ENCODE measurements around the gene MTCL3.
"Not testable (repeated sequence)": the region's sequence is repeated elsewhere in the genome, so short reads cannot be mapped to it uniquely, and the experiment has no call there.

Gene MTCL3

GRCh38 chr6:127464881-127465459 is 54.2 kb downstream of the MTCL3 start:
- DNase-seq, result peak; percentile 17

GRCh38 chr6:127464161-127464880 is 54.8 kb downstream of the MTCL3 start:
- DNase-seq, result no peak

GRCh38 chr6:127463056-127463455 is 56.1 kb downstream of the MTCL3 start:
- DNase-seq, result no peak

- no peak for DNase-seq
These were observed 56.8 kb downstream of the MTCL3 start for GRCh38 chr6:127462376-127462775.

GRCh38 chr6:127460465-127460864 is 58.7 kb downstream of the MTCL3 start:
- DNase-seq, result no peak

DNA sequence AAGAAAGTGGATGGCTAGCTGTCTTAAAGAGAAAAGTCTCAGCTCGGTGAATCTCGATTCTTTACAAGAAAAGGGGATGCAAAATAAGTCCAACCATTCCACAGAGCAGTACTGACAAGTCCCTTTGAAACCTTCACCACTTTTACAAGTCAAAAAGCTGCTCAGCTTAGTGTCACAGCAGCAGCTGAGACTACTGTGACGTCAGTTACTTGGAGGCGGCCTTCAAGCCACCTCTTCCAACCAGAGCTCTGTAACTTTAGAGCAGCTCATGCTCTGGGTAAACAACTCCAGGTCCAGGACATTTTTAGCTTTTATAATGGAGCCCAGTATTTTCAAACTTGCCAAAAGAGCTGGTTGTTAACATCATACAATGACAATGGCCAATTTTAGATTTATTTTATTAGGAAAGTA is 59.9 kb downstream of the MTCL3 start, which contains the start of gene KIAA0408:
KIAA0408 (minus strand) TSS at position 159 of the 411 bp plus-strand sequence. CDS start 5,408 bp downstream, outside the sequence.
- DNase-seq, result no peak

DNA sequence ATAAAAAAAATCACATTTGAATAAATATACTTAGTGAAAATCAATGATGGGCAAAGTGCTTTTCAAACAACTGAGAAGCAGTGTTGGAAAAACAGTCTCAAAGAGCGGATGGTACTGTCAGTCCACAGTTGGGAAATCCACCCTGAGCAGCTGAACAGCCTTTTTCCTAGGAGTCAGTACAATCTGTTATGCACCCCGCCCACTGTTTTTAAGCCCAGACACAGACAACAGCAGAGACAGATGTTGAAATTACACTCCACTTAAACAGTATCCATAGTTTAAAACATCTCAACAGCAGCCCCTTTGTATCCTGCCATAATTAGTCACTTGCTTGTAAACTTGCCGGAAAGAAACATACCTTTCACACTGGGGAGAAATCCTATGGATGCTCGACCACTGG is 60.3 kb downstream of the MTCL3 start:
- DNase-seq, result no peak

DNA sequence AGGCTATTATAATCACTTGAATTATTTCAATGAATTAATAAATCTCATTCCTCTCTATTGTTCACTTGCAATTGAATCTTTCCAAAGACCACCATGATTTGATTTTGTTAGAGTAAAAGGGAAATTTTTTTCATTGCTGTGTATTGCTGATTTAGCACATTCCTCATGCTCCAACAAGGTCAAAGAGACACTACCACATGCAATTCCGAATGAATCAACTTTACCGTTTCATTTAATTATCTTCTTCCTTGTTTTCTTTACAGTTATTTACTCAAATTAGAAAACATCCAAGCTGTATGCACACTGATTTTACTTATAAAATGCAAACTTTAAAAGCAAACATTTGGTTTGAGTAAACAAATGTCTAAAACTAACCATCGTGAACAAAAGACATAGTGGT is 60.9 kb downstream of the MTCL3 start:
- no peak for DNase-seq

DNA sequence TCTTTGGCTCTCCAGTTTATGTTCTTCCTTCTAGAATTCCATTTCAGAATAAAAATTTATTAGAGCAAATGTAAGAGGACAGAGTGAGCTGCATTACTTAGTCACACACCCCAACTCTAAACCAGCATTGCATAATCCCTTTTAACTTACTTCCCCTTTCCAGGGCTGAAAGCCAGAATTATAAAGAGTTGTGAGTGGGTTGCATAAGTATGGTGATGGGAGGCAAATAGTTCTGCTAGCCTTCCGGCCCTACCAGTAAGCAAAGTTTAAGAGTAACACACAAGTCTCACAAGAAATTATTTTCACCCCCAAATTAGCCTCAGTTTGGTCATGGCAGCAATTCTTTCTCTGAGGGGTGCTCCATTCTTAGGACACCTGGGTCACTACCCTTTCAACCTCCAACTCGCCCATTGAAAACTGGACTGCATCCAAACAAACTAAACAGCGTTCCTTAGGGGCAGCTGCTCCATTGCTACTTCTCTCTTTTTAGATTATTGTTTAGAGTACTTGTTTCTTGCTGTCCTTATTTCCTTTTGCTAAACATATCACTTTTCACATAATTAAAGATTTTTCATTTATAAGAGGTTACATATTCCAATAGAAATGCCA is 61.6 kb downstream of the MTCL3 start:
- DNase-seq, result no peak

DNA sequence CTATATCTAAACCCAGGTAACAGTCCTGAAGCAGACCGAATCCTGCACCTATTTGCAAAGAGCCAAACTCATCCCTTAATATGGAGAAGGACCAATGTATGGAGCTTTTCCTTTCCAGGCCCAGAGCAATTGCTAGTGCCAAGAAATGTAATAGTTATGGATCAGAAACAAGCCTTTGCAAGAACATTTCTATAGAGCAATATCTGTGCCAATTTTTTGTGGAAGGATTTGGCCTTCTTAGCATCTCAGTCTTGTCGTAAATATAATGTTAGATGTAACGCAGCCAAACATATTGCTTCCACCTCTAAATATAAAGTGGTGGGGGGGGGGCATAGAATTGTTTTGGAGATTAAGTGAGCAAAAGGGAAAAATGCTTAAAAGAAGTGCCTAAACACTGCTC is 62.7 kb downstream of the MTCL3 start:
- no peak for DNase-seq

- no peak for DNase-seq
These were observed 65.1 kb downstream of the MTCL3 start for GRCh38 chr6:127453845-127454619.

- no peak for DNase-seq
These were observed 66.3 kb downstream of the MTCL3 start for GRCh38 chr6:127452803-127453202.

GRCh38 chr6:127451388-127451787 is 67.7 kb downstream of the MTCL3 start:
- DNase-seq, result no peak

DNA sequence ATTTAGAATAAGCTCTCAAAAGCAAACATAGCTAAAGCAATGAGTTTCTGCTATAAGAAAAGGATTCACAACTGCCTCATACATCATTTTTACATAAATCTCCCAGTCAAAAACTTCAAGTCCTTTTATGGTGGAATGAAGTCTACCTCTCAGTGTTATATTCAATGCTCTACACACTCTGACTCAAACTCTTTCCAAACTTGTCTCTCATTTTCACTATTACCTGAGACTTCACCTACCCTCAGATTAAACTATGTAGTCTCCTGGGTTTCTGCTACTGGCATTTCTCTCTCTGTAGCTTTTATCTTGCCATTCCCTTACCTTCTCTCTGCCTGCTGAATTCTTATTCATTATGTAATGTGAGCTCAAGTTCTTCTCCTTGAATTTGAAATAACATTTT is 71.4 kb downstream of the MTCL3 start:
- DNase-seq, result no peak

DNA sequence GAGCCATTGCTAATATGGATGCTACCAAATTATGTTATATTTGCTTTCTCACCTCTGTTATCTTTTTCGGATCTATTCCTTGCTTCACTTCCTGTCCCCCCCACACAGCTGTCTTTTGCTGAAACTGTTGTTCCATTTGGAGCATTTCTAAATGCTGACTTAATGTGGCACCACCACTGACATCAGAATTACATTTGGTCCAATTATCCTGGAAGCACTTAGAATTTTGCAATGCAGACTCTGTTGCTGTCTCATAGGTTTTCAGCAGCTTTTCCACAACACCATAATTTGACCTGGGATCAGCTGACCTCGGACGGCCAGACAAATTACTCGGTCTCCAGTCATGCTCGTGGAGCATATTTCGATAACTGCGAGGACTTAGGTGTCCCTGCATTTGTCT is 72.8 kb downstream of the MTCL3 start:
- DNase-seq, result no peak

GRCh38 chr6:127441881-127442280 is 77.3 kb downstream of the MTCL3 start:
- no peak for DNase-seq

DNA sequence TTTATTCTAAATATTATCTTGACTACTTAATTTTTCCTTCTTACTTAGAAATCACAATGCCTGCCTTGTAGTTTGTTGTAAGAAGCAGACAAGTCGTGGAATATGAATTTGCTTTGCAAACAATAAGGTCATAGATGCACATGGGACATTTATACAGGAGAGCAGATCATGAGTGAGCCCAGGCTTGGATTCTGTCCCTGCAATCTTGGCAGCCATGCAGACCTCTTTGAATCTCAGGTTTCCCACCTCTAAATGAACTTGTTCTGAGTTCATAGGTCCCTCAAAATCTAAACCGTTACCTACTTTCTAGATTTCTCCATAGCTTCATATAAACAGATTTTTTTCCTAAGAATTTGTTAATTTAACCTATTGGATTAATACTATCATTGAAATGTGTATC is 79.4 kb downstream of the MTCL3 start:
- DNase-seq, result no peak

GRCh38 chr6:127436578-127437110 is 82.5 kb downstream of the MTCL3 start:
- DNase-seq, result no peak

GRCh38 chr6:127435626-127436220 is 83.4 kb downstream of the MTCL3 start:
- DNase-seq, result no peak

DNA sequence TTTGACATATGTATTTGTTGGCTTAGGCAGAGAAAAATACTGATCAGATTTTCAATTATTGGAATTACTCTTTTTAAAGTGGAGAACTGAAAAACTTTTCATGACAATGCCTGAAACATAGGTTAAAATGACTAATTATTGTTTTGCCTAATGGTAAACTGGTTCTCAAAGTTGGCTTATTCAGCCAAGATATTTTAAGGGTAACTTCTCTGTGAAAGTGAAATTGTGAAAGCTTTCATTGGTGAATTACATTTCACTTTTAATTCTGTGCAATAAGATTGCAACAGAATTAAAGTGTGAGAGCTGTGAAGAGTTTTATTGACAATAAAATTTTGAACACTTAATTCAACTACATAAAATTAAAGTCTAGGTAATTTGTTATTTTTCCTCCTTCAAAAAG is 84.5 kb downstream of the MTCL3 start:
- DNase-seq, result no peak

DNA sequence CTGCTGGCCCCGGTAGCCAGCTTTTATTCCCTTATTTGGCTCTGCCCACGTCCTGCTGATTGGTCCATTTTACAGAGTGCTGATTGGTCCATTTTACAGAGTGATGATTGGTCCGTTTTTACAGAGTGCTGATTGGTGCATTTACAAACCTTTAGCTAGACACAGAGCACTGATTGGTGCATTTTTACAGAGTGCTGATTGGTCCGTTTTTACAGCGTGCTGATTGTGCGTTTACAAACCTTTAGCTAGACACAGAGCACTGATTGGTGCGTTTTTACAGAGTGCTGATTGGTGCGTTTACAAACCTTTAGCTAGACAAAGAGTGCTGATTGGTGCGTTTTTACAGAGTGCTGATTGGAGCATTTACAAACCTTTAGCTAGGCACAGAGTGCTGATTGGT is 90.6 kb downstream of the MTCL3 start:
- not testable (repeated sequence) for DNase-seq

DNA sequence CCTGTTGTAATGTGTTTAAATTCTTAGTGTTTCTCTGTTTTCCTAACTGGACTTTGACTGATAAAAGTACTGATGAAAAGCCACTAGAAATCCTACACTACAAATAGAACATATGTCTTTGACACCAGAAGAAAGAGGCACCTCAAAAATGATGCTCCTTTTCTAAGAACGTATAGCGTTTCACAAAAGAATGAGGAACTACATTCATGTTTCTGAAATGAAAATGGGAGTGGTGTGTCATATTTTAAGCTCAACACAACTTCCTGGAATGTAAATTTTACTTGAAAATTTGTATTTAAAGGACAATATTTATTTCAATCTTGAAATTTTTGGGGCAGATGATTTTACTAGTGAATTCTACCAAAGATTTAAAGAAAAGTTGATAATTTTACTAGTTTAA is 95.2 kb downstream of the MTCL3 start:
- no peak for DNase-seq
